ENCODE measurements around the gene KRIT1.

- TF ChIP-seq ZFP3 (CRISPR knock-in tag; IDR thresholded peaks at IDR 0.05) (no peak), TCF4 (CRISPR knock-in tag; IDR thresholded peaks at IDR 0.05; ENCODE audit: borderline replicate concordance) (no peak), RARB (CRISPR knock-in tag; IDR thresholded peaks at IDR 0.05) (no peak), CSRNP3 (CRISPR knock-in tag; IDR thresholded peaks at IDR 0.05) (no peak), ZFP30 (CRISPR knock-in tag; IDR thresholded peaks at IDR 0.05) (no peak)
Observed at GRCh38 chr7:92206672-92207071, 39.0 kb downstream of the KRIT1 start.

Measured in SK-N-SH treated with all-trans-retinoic acid at 6 μM for 48 hours (cell line).